Measurements from ENCODE around the gene CACNA1C. TPM values are rescaled to one million over a fixed set of nuclear protein-coding genes. Genes with fewer than 3 reads are reported as not detected.

Gene CACNA1C
- total and polyA plus RNA-seq, 2 of the 4 experiments (the other 2 are of a cell fraction), result 1.6 to 2.6 TPM

DNA sequence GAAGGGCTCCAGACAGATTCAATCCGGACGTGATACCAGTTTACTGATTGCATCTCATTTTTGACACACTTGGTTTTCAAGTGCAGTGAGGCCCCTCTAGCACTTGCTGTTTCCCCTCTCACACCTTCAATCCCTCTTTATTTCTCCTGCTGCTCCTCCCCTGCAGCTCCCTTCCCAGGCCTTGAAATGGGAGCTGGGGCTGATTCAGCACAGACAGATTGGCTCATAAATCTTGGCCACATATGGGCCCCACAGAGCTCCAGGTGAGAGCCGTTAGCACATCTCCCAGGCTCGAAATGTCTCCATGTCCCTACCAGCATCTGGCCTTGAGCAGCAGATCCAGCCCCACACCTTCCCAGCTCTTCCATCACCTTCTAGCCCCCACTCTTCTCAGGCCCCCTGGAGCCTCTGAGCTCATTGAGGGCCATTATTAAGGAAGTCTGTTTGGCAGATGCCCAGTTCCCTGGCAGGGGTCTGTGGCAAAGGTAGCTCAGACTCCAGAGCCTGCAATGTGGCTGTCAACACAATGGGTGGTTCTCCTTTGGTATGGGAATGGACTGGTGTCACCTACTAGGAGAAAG is 521.7 kb downstream of the CACNA1C start:
- H4K91ac ChIP-seq (ENCODE audit: insufficient read depth, low read depth, low read length), result no peak overlapping the region
- H2AK9ac ChIP-seq (replicated peaks; ENCODE audit: low read depth, low read length, poor library complexity), result no peak overlapping the region
- H3K36me3 ChIP-seq (ENCODE audit: control insufficient read depth, insufficient read depth, low read length), result peaks cover 3% of the 10 kb centered on the region; the same call in 1 of the 2 replicates
- no peak overlapping the region for H2AK5ac ChIP-seq (ENCODE audit: low read depth, low read length)
- H4K5ac ChIP-seq (ENCODE audit: low read depth, low read length), result no peak overlapping the region
- no peak overlapping the region for H3K9ac ChIP-seq (ENCODE audit: low read depth, low read length)
- peaks cover 4% of the 10 kb centered on the region; the same call in 1 of the 2 replicates for H3K9me1 ChIP-seq (ENCODE audit: insufficient read depth, low read length)
- TF ChIP-seq SMC3 (IDR thresholded peaks at IDR 0.05; ENCODE audit: low read depth, low read length), result no peak
- no peak for TF ChIP-seq MAFK (IDR thresholded peaks at IDR 0.05; ENCODE audit: low read depth, low read length)
- no peak for TF ChIP-seq MAZ (IDR thresholded peaks at IDR 0.05; ENCODE audit: borderline replicate concordance, low read depth, low read length)
- TF ChIP-seq FOS (IDR thresholded peaks at IDR 0.05; ENCODE audit: low read depth, low read length), result no peak
- no peak for TF ChIP-seq BHLHE40 (IDR thresholded peaks at IDR 0.05; ENCODE audit: low read depth, low read length)
- no peak for TF ChIP-seq CEBPB (IDR thresholded peaks at IDR 0.05; ENCODE audit: low read depth, low read length)
- TF ChIP-seq POLR2A (IDR thresholded peaks at IDR 0.05; ENCODE audit: low read depth, low read length), result no peak
- no peak for TF ChIP-seq RFX5 (IDR thresholded peaks at IDR 0.05; ENCODE audit: low read depth, low read length)
- TF ChIP-seq MXI1 (IDR thresholded peaks at IDR 0.05; ENCODE audit: borderline replicate concordance, low read depth, low read length), result no peak
- TF ChIP-seq, protein P1, sequence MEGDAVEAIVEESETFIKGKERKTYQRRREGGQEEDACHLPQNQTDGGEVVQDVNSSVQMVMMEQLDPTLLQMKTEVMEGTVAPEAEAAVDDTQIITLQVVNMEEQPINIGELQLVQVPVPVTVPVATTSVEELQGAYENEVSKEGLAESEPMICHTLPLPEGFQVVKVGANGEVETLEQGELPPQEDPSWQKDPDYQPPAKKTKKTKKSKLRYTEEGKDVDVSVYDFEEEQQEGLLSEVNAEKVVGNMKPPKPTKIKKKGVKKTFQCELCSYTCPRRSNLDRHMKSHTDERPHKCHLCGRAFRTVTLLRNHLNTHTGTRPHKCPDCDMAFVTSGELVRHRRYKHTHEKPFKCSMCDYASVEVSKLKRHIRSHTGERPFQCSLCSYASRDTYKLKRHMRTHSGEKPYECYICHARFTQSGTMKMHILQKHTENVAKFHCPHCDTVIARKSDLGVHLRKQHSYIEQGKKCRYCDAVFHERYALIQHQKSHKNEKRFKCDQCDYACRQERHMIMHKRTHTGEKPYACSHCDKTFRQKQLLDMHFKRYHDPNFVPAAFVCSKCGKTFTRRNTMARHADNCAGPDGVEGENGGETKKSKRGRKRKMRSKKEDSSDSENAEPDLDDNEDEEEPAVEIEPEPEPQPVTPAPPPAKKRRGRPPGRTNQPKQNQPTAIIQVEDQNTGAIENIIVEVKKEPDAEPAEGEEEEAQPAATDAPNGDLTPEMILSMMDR (conservative IDR thresholded peaks at IDR 0.05; ENCODE audit: low read depth, low read length), result no peak
- no peak for TF ChIP-seq CHD1 (IDR thresholded peaks at IDR 0.05; ENCODE audit: low read depth, low read length)
- TF ChIP-seq, protein P2, sequence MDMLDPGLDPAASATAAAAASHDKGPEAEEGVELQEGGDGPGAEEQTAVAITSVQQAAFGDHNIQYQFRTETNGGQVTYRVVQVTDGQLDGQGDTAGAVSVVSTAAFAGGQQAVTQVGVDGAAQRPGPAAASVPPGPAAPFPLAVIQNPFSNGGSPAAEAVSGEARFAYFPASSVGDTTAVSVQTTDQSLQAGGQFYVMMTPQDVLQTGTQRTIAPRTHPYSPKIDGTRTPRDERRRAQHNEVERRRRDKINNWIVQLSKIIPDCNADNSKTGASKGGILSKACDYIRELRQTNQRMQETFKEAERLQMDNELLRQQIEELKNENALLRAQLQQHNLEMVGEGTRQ (IDR thresholded peaks at IDR 0.05; ENCODE audit: low read depth, low read length), result no peak
- TF ChIP-seq NFE2L2 (IDR thresholded peaks at IDR 0.05; ENCODE audit: low read depth, low read length), result no peak
- TF ChIP-seq RAD21 (IDR thresholded peaks at IDR 0.05; ENCODE audit: low read length), result no peak
- no peak overlapping the region for H3K4me2 ChIP-seq (ENCODE audit: low read depth, low read length)
- H2BK120ac ChIP-seq (ENCODE audit: low read depth, low read length), result no peak overlapping the region
- H3K23ac ChIP-seq (ENCODE audit: low read depth, low read length), result no peak overlapping the region
- ATAC-seq (ENCODE audit: low read depth), result no peak
- H3K56ac ChIP-seq (ENCODE audit: extremely low read depth, insufficient read depth, low read length), result no peak overlapping the region
- no peaks in the 10 kb centered on the region for H3K79me1 ChIP-seq (ENCODE audit: low read depth in 1 of 2, low read length in 2 of 2)
- no peak overlapping the region for H2BK20ac ChIP-seq (ENCODE audit: low read depth, low read length)
- H2AFZ ChIP-seq (replicated peaks; ENCODE audit: low read length, poor library complexity), result no peak overlapping the region
- no peak overlapping the region for H3K4ac ChIP-seq (ENCODE audit: low read depth, low read length)
- no peak overlapping the region for H3K27ac ChIP-seq (ENCODE audit: insufficient read depth, low read length)
- no peak overlapping the region for H3K14ac ChIP-seq (replicated peaks; ENCODE audit: low read depth, low read length)
- H3K9me3 ChIP-seq (ENCODE audit: control insufficient read depth, insufficient read depth, low read length), result no peaks in the 10 kb centered on the region
- H3K27me3 ChIP-seq (ENCODE audit: control insufficient read depth, insufficient read depth, low read length), result peaks cover 5% of the 10 kb centered on the region
- in situ Hi-C loops (cut with MboI; ENCODE audit: low sequenced_read_pairs), result no loop called here
- H2BK5ac ChIP-seq (ENCODE audit: low read depth, low read length, poor library complexity, severe bottlenecking), result no peak overlapping the region
- H4K8ac ChIP-seq (ENCODE audit: low read depth in 2 of 2, low read length in 2 of 2), result no peak overlapping the region
- CTCF ChIA-PET, result no interaction called here
- POLR2A ChIA-PET (ENCODE audit: unreplicated experiment), result no interaction called here
- no peak overlapping the region for H3K18ac ChIP-seq (ENCODE audit: low read depth, low read length)
- no peak overlapping the region for H2BK15ac ChIP-seq (ENCODE audit: low read depth, low read length)
- no TSS peak for BruUV-seq (replicated peaks)
- DNase-seq, result no peak
- dilution Hi-C loops (cut with HindIII; ENCODE audit: low sequenced_read_pairs, unreplicated experiment), result no loop called here
- whole genome bisulfite sequencing, 2 experiments (ENCODE audit: extremely low coverage in 2 of 2, insufficient read length in 1 of 2), result no CpG with 5 or more reads among the region's 4 CpGs
- no peak overlapping the region for H3K4me3 ChIP-seq (ENCODE audit: insufficient read depth, low read depth, low read length)
- no peaks in the 10 kb centered on the region for H4K20me1 ChIP-seq (ENCODE audit: insufficient read depth, low read length)
- intact Hi-C loops (cut with micrococcal nuclease), result no loop called here
- no peaks in the 10 kb centered on the region for H3K4me1 ChIP-seq (ENCODE audit: control insufficient read depth, insufficient read depth, low read length)

Measured in IMR-90 (cell line).